K562 (cell line): Measurements from ENCODE around the gene PHLDB1.

Experiments used
- CTCF ChIP-seq, 3 experiments: IDR thresholded peaks in 2 of 3; conservative IDR thresholded peaks in 1 of 3; 2 replicates each; pipeline ENCODE4 v1.5.1; 2011 to 2012; ENCODE audit warnings: low read length in 3 of 3, mild to moderate bottlenecking in 3 of 3, control low read depth in 2 of 3, improper control_type of control experiment in 1 of 3, inconsistent platforms in 1 of 3, low read depth in 1 of 3, mixed read lengths in 1 of 3, moderate library complexity in 1 of 3; ENCODE audit not compliant: insufficient read depth in 2 of 3
- DIDO1 ChIP-seq: fragments of 450-650 bp; IDR thresholded peaks from 2 replicates; pipeline ENCODE4 v1.6.1; 2016; ENCODE audit warnings: low read depth, missing biosample characterization, missing genetic modification characterization
- ELK1 ChIP-seq: sonication (generic); formaldehyde crosslinking; IDR thresholded peaks from 2 replicates; pipeline ENCODE4 v1.8.1; 2022; ENCODE audit warnings: missing genetic modification reagents
- NFIC ChIP-seq: fragments of 450-650 bp; IDR thresholded peaks from 2 replicates; pipeline ENCODE4 v1.6.1; 2017; ENCODE audit warnings: mild to moderate bottlenecking, inconsistent platforms
- PHF8 ChIP-seq: fragments of 200-600 bp; sonication (generic); IDR thresholded peaks from 2 replicates; pipeline ENCODE4 v1.6.1; 2012; ENCODE audit warnings: mixed run types, mild to moderate bottlenecking, inconsistent platforms, low read length, moderate library complexity, borderline replicate concordance
- POLR2A ChIP-seq: fragments of 450-650 bp; conservative IDR thresholded peaks from 2 replicates; pipeline ENCODE4 v1.6.1; 2016
- RCOR1 ChIP-seq, 2 experiments: IDR thresholded peaks; 2 replicates each; pipeline ENCODE4 v1.6.1; 2012; ENCODE audit warnings: low read depth in 2 of 2, low read length in 2 of 2, borderline replicate concordance in 1 of 2, improper control_type of control experiment in 1 of 2
- STAT5B ChIP-seq: fragments of 250-450 bp; sonication (Bioruptor Pico); IDR thresholded peaks from 2 replicates; pipeline ENCODE4 v1.8.0; 2021; ENCODE audit warnings: mild to moderate bottlenecking, inconsistent platforms
- TAF1 ChIP-seq: IDR thresholded peaks from 2 replicates; pipeline ENCODE4 v1.6.1; 2011; ENCODE audit warnings: mild to moderate bottlenecking, low read length, moderate library complexity; ENCODE audit not compliant: insufficient read depth, control insufficient read depth, severe bottlenecking; ENCODE audit errors: extremely low read depth
- ZNF561 ChIP-seq: fragments of 450-650 bp; formaldehyde crosslinking; conservative IDR thresholded peaks from 2 replicates; pipeline ENCODE4 v1.4.0; 2020; ENCODE audit warnings: mild to moderate bottlenecking, moderate library complexity
- ZNF589 ChIP-seq: fragments of 200-800 bp; sonication (Bioruptor generic); IDR thresholded peaks from 2 replicates; pipeline ENCODE4 v1.6.1; 2016; ENCODE audit warnings: low read depth, missing genetic modification characterization, missing compliant biosample characterization

GRCh38 chr11:118677977-118678376 is 70.6 kb downstream of the PHLDB1 start:
- no peak for TF ChIP-seq ELK1 (CRISPR knock-in tag)
- TF ChIP-seq DIDO1: no peak
- no peak for TF ChIP-seq TAF1
- no peak for TF ChIP-seq ZNF589 (CRISPR knock-in tag)
- TF ChIP-seq STAT5B (CRISPR knock-in tag): no peak
- TF ChIP-seq CTCF (IDR thresholded peaks at IDR 0.05 in 2 of 3, conservative IDR thresholded peaks at IDR 0.05 in 1 of 3; ENCODE audit: insufficient read depth in 2 of 3, low read depth in 1 of 3, low read length in 3 of 3): no peak
- TF ChIP-seq RCOR1 (IDR thresholded peaks at IDR 0.05; ENCODE audit: borderline replicate concordance in 1 of 2, low read depth in 2 of 2, low read length in 2 of 2): no peak
- no peak for TF ChIP-seq POLR2A
- TF ChIP-seq NFIC: no peak
- no peak for TF ChIP-seq PHF8
- no peak for TF ChIP-seq ZNF561
